ENCODE results near the gene FAF1. TPM values are rescaled to one million over a fixed set of nuclear protein-coding genes. Genes with fewer than 3 reads are reported as not detected.

The FAF1 gene
- total RNA-seq, 4 donors from 2014 or later = 39.7 to 60.6 (median 42.9) TPM

- Histone ChIP-seq H3K4me1 (peaks cover 0 to 23% (median 21%) of the 10 kb centered on the region in 4 donors), H3K36me3 (no peaks in the 10 kb centered on the region), H3K27me3 (no peaks in the 10 kb centered on the region), H3K4me3 (no peak overlapping the region), H3K9me3 (no peaks in the 10 kb centered on the region), H3K27ac (replicated peaks in 1 of 4) (no peak overlapping the region)
- no peak for DNase-seq (ENCODE audit: extremely low spot score)
- TF ChIP-seq CTCF (IDR thresholded peaks at IDR 0.05) = no peak
- no peak for TF ChIP-seq POLR2AphosphoS5 (IDR thresholded peaks at IDR 0.05)
- TF ChIP-seq EP300 (IDR thresholded peaks at IDR 0.05) = no peak
- TF ChIP-seq POLR2A (IDR thresholded peaks at IDR 0.05; ENCODE audit: low read depth) = no peak
- intact Hi-C loops (cut with DNase I) = no loop called here
- WGBS = 67% methylated on average over 2 of the region's 2 CpGs
These were observed 294.7 kb downstream of the FAF1 start for GRCh38 chr1:50665413-50665812.

- intact Hi-C loops (cut with DNase I) = no loop called here
- no peak for DNase-seq (ENCODE audit: extremely low spot score)
- TF ChIP-seq EP300 (IDR thresholded peaks at IDR 0.05) (no peak), POLR2AphosphoS5 (IDR thresholded peaks at IDR 0.05) (no peak), CTCF (IDR thresholded peaks at IDR 0.05) (no peak), POLR2A (IDR thresholded peaks at IDR 0.05; ENCODE audit: low read depth) (no peak)
- Histone ChIP-seq H3K4me1 (peaks cover 0 to 16% (median 14%) of the 10 kb centered on the region in 4 donors), H3K9me3 (no peaks in the 10 kb centered on the region), H3K27ac (replicated peaks in 1 of 4) (no peak overlapping the region), H3K27me3 (no peaks in the 10 kb centered on the region), H3K4me3 (no peak overlapping the region), H3K36me3 (no peaks in the 10 kb centered on the region)
- WGBS = 93% methylated on average over 5 of the region's 5 CpGs
These were observed 298.4 kb downstream of the FAF1 start for GRCh38 chr1:50661626-50662025.

GRCh38 chr1:50659107-50659662 lies 300.9 kb downstream of the FAF1 start:
- Histone ChIP-seq H3K4me3 (no peak overlapping the region), H3K27ac (replicated peaks in 1 of 4) (no peak overlapping the region), H3K9me3 (no peaks in the 10 kb centered on the region), H3K36me3 (peaks cover 5 to 16% (median 7%) of the 10 kb centered on the region in 4 donors), H3K4me1 (no peaks in the 10 kb centered on the region), H3K27me3 (no peaks in the 10 kb centered on the region)
- 81% methylated on average over 2 of the region's 2 CpGs for WGBS
- no peak for DNase-seq (ENCODE audit: extremely low spot score)
- intact Hi-C loops (cut with DNase I) = no loop called here
- TF ChIP-seq EP300 (IDR thresholded peaks at IDR 0.05) (no peak), POLR2AphosphoS5 (IDR thresholded peaks at IDR 0.05) (no peak), POLR2A (IDR thresholded peaks at IDR 0.05; ENCODE audit: low read depth) (no peak), CTCF (IDR thresholded peaks at IDR 0.05) (no peak)

GRCh38 chr1:50658459-50659076 lies 301.5 kb downstream of the FAF1 start:
- Histone ChIP-seq H3K4me3 (no peak overlapping the region), H3K27ac (replicated peaks in 1 of 4) (no peak overlapping the region), H3K27me3 (no peaks in the 10 kb centered on the region), H3K4me1 (no peaks in the 10 kb centered on the region), H3K9me3 (no peaks in the 10 kb centered on the region), H3K36me3 (peaks cover 5 to 18% (median 7%) of the 10 kb centered on the region in 4 donors)
- intact Hi-C loops (cut with DNase I) = no loop called here
- DNase-seq (ENCODE audit: extremely low spot score) = no peak
- 55% methylated on average over 2 of the region's 2 CpGs for WGBS
- TF ChIP-seq POLR2AphosphoS5 (IDR thresholded peaks at IDR 0.05) = no peak
- no peak for TF ChIP-seq CTCF (IDR thresholded peaks at IDR 0.05)
- no peak for TF ChIP-seq EP300 (IDR thresholded peaks at IDR 0.05)
- no peak for TF ChIP-seq POLR2A (IDR thresholded peaks at IDR 0.05; ENCODE audit: low read depth)

Measured in esophagus muscularis mucosa (tissue), 4 donors.